HG02623 (cell line): ENCODE measurements around the gene ADAD1.
"Not testable (repeated sequence)": the region's sequence is repeated elsewhere in the genome, so short reads cannot be mapped to it uniquely, and the experiment has no call there.

Source experiments
- ATAC-seq: cut with Tn5 transposase; IDR thresholded peaks from one replicate; pipeline ENCODE4 v1.9.1; 2021; ENCODE audit warnings: moderate library complexity; ENCODE audit not compliant: unreplicated experiment

Gene ADAD1

GRCh38 chr4:122378711-122379110, at the start of gene ADAD1:
Gene ADAD1, plus strand, starts transcription at chr4:122379011. Its CDS starts 1,059 bp downstream, at chr4:122380070.
- ATAC-seq: no peak

GRCh38 chr4:122329876-122330565, 48.8 kb upstream of the ADAD1 start:
- ATAC-seq: no peak

DNA sequence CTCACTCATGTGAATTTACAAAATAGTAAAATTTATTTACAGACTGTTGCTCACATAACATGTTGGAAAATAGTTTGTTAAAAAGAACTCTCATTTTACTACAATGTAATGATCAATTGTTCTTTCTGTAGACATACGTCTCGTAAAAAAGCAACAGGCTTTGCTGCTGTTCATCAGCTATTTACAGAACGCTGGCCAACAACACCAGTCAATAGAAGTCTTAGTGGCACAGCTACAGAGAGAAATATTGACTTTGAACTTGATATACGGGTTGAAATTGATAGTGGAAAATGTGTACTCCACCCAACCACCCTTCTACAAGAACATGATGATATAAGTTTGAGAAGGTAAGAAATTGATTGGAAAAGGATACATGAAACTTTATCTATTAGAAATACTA, 47.6 kb upstream of the ADAD1 start:
- ATAC-seq: no peak

DNA sequence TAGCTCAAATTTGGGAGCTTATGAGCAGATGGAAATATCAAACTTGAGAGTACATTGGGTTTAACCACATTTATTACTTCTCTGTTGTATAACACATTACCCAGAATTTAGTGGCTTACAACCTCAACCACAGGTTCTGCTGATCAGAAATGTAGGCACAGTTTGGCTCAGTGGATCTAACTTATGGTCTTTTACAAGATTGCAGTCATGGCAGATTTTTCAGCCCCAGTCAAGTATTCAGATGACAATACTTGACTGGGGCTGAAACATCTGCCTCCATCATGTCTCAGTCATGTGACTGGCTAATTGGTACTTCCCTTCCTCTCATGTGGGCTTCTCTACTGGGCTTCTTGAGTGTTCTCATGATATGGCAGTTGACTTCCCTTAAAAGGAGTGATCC, 44.0 kb upstream of the ADAD1 start:
- ATAC-seq: no peak

DNA sequence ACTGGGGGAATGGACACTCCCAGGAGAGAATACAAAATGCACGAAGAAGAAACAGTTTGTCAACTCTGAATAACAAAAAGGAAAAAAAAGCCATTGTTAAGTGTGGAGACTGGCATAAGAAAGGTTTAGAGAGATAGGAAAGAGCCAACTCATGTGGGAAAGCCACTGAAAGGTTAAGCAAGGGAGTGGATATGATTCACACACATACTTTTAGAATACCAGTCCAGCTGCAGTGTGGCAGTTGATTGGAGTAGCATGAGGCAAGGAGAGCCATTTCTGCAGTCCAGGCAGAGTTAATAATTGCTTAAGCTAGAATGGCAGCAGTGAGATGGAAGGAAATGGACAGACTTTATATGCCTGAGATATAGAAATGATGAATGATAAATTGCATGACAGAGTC, 36.9 kb upstream of the ADAD1 start:
- ATAC-seq: no peak

DNA sequence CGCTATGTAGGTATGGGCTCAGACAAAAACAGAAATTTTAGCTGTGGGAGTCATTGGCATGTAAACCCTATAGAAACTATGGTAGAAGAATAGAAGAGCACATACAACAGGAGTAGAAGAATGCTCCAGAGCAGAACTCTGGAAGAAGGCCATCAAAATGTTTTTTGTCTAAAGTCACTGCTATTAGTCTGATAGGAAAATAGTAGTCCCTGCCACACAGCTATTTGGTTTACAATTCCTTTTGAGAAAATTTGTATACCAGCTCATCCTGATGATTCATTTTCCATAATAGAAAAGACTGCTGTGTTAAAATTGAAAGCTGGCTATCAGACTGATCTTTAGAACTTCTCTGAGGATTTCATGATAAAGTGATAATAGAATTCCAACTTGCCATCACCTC, 32.8 kb upstream of the ADAD1 start:
- ATAC-seq: no peak

DNA sequence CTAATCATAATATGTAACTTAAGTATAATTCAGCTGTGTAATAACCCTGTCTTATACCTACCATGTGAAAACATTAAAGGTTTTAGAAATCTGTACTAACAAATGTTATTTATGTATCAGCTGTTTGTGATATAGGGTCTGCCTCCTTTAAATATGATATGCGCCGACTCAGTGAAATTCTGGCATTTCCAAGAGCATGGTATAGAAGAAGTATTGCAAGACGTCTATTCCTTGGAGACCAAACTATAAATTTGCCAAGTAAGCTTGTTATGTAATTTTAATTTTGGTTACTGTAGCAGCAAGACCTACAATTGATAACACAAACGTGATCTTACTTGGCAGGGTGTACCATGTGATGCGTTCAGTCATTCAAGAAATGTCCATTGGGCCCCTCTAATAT, 32.3 kb upstream of the ADAD1 start:
- no peak for ATAC-seq

DNA sequence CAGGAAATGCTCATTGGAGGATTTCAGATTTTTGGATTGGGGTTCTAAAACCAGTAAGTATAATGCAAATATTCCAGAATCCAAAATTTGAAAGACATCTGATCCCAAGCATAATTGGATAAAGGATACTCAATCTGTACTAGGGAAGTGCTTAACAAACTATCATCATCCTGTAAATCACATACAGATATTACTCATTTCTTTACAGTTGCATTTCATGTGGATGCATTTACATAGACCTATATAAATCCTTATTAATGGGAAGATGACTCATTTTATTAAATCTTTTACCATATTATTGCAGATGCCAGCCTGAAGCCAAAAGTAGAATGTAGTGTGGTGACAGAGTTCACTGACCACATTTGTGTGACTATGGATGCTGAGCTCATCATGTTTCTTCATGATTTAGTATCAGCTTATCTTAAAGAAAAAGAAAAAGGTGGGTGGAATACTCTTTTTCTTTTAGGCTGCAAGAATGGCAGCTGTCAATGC, 22.4 kb upstream of the ADAD1 start:
- no peak for ATAC-seq

- no peak for ATAC-seq
These were observed 18.1 kb upstream of the ADAD1 start for GRCh38 chr4:122360754-122361153.

- ATAC-seq: no peak
These were observed 14.0 kb upstream of the ADAD1 start for GRCh38 chr4:122364700-122365404.

- ATAC-seq: not testable (repeated sequence)
These were observed 10.0 kb upstream of the ADAD1 start for GRCh38 chr4:122368786-122369185.

GRCh38 chr4:122377352-122377751, 1.5 kb upstream of the ADAD1 start:
- ATAC-seq: no peak

DNA sequence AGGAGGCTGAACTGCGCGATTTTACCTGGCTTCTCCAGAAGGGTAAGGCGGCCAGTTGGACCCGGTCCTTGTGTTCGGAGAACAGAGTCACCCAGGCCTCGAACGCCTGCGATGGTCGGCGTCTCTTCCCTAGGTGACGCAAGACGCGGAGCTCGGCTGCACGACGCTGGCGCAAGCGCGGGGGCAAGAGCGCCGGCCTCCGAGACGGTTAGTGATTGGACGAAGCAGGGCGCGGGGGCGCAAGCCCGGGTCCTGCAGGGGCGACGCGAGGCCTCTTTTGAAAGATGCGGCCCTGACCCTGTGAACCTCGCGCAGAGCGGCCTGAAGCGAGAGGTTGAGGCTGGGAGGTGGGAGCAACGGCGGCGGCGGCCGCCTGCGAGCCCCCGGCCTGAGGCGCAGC, 428 bp downstream of the ADAD1 start:
- ATAC-seq: no peak

DNA sequence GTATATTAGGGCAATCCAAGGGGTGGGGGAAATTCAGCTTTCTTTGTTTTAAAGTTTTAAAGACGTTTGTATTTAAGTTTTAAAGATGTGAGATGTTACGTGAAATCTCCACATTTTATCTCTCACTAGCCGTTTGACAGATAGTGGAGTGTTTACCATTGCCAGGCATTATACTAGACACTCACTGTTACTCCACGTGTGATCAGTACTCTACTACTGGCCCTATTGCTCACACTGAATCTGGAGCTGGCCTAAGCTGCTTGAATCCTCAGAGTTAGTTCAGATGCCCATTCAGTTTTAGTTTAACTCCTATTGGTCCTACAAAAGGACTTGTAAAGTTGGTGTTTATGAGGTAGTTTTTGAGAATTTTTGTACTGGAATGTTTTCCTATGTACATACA, 4.5 kb downstream of the ADAD1 start:
- ATAC-seq: no peak

GRCh38 chr4:122384245-122384644, 5.4 kb downstream of the ADAD1 start:
- no peak for ATAC-seq

- no peak for ATAC-seq
These were observed 14.5 kb downstream of the ADAD1 start for GRCh38 chr4:122393276-122393675.

DNA sequence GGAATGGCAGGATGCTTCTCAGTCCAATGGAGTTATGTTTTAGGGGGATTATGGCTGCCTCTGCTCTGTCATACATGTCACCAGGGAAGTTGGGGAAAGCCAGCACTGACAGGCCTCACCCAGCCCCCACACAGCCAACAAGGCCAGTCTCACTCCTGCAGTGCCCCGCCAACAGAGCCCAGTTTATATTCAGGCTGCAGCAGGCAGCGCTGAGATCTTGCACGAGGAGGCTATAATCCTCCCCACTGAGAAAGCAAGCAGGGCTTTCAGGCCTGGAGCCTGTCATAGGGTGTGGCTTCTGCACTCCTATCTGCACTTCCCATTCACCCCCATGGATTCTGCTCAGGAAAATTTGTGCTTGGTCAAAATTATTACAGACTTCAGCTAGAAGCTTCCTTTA, 25.1 kb downstream of the ADAD1 start:
- ATAC-seq: no peak

GRCh38 chr4:122412547-122412946, 33.7 kb downstream of the ADAD1 start:
- ATAC-seq: no peak

GRCh38 chr4:122423246-122423645, 44.4 kb downstream of the ADAD1 start:
- no peak for ATAC-seq

- ATAC-seq: no peak
These were observed 52.5 kb downstream of the ADAD1 start for GRCh38 chr4:122431351-122431750.

GRCh38 chr4:122434285-122434684, 55.5 kb downstream of the ADAD1 start:
- ATAC-seq: no peak

- no peak for ATAC-seq
These were observed 72.0 kb downstream of the ADAD1 start for GRCh38 chr4:122450847-122451246.
